NCI-H2196 treated with DMSO at 0.1 percent for 48 hours (cell line): ENCODE results near the gene ZNF10.
A peak's percentile ranks its signal among the peaks of the same experiment; 100 is the strongest.

Source experiments
- DNase-seq: peaks from one replicate; lab custom pipeline; 2025; ENCODE audit not compliant: unreplicated experiment; lab: John Stamatoyannopoulos, UW

The ZNF10 gene

DNA sequence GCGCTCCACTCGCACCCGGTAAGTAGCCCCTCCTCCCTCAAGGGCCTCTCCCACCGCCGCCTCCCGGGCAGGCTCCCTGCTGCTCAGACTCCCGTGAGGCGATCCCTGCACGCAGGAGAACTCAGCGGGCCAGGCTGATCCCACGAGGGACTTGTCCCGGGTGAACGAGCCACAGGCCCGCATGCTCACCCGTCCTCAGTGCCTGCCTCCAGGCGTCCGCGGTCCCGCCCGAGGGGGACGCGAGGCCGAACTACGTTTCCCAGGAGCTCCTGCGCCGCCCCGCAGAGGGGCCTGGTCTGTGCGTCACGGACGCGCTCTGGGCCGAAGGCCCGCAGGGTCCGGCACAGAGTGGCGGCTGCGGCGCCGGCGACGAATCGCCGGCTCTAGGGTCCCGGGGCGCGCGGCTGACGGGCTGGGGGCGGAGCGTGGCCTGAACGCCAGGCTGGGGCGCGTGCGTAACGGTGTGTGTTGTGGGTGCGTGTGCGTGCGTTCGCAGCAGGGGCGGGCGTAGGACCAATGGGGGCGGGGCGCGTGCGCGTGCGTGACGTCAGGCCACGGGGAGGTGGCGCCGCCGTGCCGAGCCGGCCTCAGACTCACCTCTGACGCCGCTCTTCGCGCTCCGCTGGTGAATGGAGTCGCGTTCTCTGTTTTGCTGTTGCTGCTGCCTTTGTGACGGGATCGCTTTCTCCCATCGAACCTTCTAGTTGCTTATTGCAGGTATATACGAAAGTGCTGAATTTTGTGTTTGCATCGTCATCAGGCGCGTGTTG, at the start of gene ZNF10, which contains the start of gene ZNF891:
TSS of gene ZNF10 (plus strand) at position 590 of the 770 bp plus-strand sequence. CDS start 13,866 bp downstream, outside the sequence.
TSS of gene ZNF891 (minus strand) at position 237 of the 770 bp plus-strand sequence. CDS start 8,356 bp downstream, outside the sequence.
- peak; percentile 92 for DNase-seq

DNA sequence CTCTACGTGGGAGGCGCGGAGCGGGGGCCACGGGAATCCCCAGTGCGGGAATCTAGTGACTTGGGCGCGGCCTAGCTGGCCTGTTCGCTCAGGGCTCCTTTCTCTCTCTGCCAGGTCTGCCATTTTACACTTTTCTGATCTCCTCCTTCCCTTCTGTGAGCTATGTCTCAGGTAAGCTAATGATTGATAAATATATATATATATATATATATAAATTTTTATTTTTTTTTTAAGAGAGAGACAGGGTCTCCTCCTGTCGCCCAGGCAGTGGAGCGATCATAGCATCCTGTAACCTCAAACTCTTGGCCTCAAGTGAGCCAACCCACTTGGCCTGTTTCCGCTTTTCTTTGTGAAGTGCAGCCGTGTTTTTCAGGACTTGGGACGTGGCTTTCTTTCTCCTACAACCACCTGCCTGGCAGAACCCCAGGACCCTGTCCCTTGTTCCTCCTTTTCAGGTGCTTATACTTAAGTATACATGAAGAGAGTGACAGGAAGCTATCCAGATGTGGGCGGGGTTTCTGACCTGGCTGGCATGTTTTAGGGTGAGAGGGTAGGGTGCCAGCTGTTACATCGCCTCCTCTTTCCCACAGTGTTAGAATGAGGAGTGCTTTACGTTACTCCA, 49.2 kb upstream of the ZNF10 start:
- no peak for DNase-seq

DNA sequence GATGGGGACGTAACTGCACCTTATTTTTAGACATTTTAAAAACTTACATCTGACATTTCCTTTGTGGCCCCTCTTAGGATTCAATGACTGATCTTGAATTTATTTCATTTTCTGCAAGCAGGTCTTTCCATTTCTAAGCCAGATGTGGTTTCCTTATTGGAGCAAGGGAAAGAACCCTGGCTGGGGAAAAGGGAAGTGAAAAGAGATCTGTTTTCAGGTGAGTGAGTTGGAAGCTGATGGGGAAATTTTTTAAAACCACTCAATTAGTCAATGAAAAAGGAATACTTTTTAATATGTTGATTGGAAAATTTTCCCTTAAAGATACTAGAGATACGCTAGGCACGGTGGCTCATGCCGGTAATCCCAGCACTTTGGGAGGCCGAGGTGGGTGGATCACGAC, 47.1 kb upstream of the ZNF10 start:
- DNase-seq = no peak

DNA sequence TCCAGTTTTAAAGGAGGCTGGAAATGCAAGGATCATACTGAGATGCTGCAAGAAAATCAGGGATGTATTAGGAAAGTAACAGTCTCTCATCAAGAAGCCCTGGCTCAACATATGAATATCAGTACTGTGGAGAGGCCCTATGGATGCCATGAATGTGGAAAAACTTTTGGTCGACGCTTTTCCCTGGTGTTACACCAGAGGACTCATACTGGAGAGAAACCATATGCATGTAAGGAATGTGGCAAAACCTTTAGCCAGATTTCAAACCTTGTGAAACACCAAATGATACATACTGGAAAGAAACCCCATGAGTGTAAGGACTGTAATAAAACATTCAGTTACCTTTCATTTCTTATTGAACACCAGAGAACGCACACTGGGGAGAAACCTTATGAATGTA, 24.8 kb upstream of the ZNF10 start:
- no peak for DNase-seq

DNA sequence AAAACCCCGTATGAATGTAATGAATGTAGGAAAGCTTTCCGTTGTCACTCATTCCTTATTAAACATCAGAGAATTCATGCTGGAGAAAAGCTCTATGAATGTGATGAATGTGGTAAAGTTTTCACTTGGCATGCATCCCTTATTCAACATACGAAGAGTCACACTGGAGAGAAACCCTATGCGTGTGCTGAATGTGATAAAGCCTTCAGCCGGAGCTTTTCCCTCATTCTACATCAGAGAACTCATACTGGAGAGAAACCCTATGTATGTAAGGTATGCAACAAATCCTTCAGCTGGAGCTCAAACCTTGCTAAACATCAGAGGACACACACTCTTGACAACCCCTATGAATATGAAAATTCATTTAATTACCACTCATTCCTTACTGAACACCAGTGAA, 24.2 kb upstream of the ZNF10 start:
- DNase-seq = no peak

DNA sequence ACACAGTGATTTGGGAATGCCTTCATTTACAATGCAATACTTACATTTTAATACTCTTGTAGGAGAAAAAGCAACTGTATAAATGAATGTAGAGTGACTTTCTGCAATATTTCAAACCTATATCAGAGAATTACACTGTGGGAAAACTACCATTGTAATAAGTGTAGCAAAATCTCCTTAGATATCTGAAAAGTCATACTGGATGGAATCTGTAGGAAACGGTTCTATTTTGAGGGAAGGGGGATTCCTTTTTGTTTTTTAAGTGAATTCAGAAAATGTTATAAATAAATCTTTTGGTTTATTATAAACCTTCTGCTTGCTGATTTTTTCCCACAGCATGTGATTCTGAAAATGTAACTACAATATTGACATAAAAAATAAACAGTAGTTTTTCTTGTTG, 23.3 kb upstream of the ZNF10 start:
- DNase-seq = no peak

DNA sequence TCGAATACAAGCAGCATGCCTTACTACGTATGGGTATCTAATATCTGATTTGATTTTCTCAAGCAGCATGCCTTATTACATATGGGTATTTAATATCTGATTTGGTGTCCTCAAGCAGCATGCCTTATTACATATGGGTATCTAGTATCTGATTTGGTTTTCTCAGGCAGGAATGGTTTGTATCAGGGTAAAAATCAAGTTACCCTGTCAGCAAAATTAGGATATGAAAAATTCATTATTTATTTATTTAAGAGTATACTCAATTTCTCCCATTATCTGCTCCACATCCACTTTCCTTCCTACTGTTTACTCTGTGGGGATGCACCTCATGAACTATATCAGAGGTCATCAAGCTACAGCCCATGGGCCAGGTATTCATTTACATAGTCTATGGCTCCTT, 22.3 kb upstream of the ZNF10 start:
- no peak for DNase-seq

DNA sequence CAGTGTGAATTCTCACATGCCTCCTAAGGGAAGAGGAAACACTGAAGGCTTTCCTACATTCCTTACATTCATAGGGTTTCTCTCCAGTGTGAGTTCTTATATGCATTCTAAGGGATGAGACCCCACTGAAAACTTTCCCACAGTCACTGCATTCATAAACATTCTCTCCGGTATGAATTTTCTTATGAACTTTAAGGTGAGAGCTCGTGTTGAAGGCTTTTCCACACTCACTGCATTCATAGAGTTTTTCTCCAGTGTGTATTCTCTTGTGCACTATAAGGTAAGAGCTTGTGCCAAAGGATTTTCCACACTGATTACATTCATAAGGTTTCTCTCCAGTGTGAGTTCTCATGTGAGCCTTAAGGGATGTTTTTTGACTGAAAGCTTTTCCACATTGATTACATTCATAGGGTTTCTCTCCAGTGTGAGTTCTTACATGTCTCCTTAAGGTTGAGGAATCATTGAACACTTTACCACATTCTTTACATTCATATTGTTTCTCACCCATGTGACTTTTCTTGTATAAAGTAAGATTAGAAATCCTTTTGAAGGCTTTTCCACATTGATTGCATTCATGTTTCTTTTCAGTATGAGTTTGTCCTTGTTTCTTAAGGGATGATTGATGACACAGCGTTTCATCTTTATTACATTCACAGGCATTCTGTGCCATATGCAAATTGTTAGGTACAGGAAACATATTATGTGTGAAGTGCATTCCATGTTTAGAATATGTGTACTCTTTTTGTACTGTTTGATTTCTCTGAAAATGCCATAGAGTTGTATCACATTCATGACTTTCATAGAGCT, 9.8 kb upstream of the ZNF10 start:
- no peak for DNase-seq

DNA sequence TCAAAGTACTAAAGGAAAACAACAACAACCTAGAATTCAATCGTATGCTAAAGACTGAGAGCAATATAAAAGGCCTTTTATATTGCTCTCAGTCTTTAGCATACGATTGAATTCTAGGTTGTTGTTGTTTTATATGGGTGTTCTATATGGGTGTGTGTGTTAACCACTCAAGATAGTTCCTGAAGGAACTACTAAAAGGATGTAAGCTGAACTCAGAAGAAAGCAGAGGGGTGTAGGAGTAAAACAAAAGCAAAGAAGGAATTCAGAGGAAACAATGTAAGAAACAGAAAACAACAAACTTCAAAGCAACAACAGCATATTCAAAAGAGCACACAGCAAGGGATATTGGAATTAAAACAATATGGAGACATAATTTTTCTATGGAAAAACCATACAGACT, 5.8 kb upstream of the ZNF10 start:
- DNase-seq = no peak

DNA sequence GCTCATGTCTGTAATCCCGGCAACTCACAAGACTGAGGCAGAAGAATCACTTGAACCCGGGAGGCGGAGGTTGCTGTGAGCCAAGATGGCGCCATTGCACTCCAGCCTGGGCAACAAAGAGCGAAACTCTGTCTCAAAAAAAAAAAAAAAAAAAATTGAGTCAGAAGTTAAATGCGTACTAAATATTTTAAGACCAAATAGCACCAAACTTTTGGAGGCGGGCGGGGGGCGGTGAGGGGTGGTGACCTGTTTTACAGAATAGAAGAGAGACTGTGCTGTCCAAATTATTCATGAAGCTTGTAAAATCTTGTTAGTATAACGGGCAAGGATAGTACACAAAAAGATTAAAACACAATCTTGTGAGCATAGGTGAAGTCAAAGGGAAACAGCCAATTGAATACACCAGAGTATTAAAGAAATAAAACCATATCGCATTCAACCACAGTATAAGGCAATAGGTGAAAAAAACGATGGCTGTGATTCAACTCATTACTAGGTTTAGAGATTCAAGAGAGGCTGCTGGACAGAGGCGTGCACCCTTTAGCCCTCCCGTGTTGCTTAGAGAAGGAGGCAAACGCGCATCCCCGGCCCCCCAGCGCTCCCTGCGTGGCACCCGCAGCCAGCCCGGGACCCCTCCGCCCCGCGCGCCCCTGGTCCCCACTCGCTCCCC, 924 bp upstream of the ZNF10 start:
- DNase-seq = peak; percentile 21

DNA sequence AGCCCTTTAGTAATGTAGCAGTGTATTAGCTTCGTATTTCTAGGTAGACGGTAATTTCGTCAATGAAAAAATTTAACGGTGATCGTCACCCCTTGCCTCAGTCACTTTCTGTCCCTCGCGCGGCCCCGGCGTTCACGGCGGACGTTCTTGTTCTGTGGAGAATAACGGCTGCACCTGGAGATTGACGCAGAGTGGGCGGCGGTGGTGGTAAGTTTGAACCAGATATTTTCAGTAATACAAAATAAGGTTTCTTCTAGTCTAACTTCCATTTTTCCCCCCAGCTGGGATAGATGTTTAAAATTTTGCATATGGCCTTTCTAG, 341 bp downstream of the ZNF10 start:
- no peak for DNase-seq

DNA sequence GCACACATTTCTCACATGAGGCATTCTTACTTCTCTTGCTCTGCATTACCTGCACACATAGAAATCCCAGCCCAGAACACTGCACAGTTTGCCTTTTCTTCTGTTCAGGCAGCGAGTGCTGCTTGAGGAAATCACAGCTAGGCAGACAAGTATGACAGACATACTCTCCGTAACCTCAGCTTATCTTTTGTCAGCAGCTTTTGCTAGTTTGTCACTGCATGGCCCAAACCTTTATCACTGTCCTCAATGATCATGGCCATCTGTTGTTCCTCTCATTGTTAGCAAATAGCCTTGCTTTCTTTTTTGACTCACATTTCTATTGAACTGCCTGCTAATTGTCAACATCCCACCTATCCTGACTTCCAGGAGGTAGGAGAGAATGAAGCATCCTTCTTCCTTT, 5.3 kb downstream of the ZNF10 start:
- no peak for DNase-seq

DNA sequence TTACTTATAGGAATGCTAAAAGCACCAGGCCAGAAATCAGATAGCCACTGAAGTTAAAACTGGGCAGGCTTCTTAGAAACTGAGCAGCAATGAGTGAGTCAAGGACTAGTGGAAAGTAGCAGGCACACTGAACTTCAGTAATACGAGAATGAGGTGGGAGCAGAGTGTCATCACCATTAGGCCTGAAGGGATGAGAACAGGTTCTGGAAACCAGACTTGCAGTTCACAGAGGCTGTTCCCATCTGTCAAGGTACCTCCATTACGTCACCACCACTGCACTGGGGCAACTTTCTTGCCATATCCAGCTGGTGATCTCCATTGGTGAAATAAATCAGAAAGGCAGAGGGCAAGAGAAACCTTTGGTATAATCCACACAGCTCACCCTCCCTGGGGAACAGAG, 15.6 kb downstream of the ZNF10 start:
- no peak for DNase-seq

DNA sequence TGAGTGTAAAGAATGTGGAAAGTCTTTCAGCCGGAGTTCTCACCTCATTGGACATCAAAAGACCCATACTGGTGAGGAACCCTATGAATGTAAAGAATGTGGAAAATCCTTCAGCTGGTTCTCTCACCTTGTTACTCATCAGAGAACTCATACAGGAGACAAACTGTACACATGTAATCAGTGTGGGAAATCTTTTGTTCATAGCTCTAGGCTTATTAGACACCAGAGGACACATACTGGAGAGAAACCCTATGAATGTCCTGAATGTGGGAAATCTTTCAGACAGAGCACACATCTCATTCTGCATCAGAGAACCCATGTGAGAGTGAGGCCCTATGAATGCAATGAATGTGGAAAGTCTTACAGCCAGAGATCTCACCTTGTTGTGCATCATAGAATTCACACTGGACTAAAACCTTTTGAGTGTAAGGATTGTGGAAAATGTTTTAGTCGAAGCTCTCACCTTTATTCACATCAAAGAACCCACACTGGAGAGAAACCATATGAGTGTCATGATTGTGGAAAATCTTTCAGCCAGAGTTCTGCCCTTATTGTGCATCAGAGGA, 25.8 kb downstream of the ZNF10 start:
- no peak for DNase-seq

DNA sequence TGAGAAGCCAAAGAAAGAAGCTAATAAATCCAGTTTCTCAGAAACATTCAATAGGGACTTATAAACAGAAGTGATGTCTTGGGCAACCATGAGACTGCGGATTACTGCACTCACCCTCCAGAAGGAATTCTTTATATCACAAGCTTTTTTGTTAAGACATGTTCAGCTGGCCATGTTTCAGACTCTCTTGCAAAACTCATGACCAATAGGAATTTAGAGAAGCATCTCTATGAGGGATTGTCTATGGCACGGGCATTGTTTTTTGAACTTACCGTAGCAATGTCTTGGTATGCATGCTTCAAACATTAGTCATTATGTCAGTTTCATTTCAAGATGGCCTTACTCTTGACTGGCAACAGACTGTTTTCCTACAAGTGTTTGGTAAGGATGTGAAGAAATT, 35.3 kb downstream of the ZNF10 start:
- no peak for DNase-seq

DNA sequence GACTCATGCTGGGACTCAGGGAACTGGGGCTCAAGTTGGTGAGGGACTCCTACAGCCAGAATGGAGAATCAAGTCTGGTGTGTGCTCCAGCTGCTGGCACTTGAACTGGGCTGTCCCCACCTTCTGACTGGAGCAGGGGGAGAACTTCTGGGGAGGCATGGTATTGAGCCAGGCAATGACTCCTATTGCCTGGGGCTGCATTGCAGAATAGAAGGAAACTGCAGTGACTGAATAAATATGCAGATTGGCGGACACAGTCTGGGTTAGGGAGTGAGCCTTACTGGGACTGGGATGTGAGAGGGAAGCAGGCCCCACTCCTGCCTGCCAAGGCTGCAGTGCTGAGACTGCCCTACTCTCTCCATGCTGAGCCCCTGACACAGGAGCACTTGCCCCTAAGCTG, 42.1 kb downstream of the ZNF10 start:
- DNase-seq = no peak

DNA sequence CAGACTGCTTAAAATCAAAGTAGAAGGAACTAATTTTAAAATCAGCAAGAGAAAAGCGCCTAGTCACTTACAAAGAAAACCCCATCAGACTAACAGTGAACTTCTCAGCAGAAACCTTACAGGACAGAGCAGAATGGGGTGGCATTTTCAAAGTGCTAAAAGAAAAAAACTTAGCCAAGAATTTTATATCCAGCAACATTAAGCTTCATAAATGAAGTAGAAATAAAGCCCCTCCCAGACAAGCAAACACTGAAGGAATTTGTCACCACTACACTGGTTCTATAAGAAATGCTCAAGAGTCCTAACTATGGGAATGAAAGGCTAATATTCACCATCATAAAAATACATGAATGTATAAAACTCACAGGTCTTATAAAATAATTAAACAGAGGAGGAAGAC, 44.5 kb downstream of the ZNF10 start:
- DNase-seq = no peak

DNA sequence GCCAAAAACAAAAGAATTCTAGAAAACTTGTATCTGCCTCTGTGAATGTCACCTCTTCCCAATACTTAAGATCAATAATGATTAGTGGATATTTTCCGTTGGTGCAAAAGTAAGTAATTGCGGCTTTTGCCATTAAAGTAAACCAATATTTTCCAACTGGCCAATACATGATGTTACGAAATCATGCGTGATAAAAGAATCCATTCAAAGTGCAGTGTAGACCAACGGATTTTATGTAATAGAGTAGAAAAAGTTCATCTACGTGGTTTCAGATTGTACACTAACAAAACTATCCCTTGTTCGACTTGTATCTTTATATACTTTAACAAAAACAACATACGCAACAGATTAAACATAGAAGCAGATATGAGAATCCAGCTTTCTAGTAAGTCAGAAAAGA, 50.2 kb downstream of the ZNF10 start:
- no peak for DNase-seq

DNA sequence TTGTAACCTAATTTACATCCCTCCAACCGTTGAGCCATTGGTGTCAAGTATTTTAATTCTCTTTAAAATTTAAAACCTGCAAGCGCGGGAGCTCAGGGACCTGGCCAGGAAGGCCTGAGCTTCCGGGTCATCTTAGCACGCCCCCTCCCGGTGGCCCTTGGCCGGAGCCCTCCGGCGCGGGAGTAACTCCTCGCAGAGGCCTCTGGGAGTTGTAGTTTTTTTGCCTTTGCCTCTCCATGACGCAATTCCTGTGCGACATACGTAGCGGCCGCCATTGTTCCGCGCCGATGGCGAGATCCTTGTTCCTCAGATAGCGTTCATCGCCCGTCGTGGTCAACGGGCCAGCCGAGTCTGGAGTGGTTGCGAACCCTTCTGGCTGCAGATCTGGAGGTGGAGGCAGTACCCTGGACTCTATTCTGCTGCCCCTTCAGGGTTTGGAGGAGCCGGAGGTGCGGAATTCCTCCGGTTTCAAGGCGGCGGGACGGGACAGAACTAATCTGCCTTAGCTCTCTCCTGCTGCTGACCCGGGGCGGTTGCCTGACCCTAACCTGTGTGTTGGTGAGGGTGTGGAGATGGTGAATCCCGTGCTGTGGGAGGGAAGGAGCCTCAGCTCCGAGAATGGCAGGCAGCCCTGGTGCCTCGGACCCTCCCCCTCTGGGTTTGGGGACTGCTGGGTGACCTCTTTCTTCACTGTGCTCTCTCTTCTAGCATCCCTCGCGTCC, 51.0 kb downstream of the ZNF10 start, which contains the start of gene ZNF268:
TSS of gene ZNF268 (plus strand) at position 258 of the 722 bp plus-strand sequence. CDS start 503 bp downstream, outside the sequence.
- DNase-seq = peak; percentile 70

DNA sequence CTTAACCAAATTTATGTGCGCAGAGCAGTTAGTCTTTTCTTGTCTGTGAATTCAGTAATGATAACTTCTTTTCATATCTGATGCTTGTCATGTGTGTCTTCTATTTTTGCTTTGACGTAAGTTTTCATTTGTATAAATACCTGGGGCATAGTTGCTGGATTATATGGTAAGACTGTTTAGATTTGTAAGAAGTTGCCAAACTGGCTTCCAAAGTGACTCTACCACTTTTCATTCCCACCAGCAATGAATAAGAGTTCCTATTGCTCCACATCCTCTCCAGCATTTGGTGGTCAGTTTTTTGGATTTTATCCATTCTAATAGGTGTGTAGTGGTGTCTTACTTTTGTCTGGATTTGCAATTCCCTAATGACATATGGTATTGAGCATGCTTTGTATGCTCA, 59.7 kb downstream of the ZNF10 start:
- no peak for DNase-seq
